Cardiac septum (tissue), 1 donor: ENCODE measurements around the gene POLR2L. TPM values are rescaled to one million over a fixed set of nuclear protein-coding genes. Genes with fewer than 3 reads are reported as not detected.

Source experiments
- DNase-seq: peaks from one replicate; pipeline ENCODE4 v3.0.0-alpha.2; 2020; ENCODE audit warnings: low spot score
- intact Hi-C: fragments of 100-400 bp; cut with DNase I; formaldehyde crosslinking; loops from one replicate; pipeline ENCODE4 v1.14.0; 2022
- total RNA-seq: library from RNA; stranded (reverse); fragmentation: NEBNext Ultra II Directional; extraction: Animal tissue kit (Norgen Biotek cat#: 25700); gene quantifications from one replicate; pipeline ENCODE4 v1.2.1, GENCODE V29; 2021
- donor health status: DM: no; HTN: no; CAD: no.

Gene POLR2L
- total RNA-seq, 1 donor from 2014 or later, result 202 TPM

GRCh38 chr11:831118-831864 lies 11.0 kb downstream of the POLR2L start:
- DNase-seq, result no peak
- intact Hi-C loops, result no loop called here

DNA sequence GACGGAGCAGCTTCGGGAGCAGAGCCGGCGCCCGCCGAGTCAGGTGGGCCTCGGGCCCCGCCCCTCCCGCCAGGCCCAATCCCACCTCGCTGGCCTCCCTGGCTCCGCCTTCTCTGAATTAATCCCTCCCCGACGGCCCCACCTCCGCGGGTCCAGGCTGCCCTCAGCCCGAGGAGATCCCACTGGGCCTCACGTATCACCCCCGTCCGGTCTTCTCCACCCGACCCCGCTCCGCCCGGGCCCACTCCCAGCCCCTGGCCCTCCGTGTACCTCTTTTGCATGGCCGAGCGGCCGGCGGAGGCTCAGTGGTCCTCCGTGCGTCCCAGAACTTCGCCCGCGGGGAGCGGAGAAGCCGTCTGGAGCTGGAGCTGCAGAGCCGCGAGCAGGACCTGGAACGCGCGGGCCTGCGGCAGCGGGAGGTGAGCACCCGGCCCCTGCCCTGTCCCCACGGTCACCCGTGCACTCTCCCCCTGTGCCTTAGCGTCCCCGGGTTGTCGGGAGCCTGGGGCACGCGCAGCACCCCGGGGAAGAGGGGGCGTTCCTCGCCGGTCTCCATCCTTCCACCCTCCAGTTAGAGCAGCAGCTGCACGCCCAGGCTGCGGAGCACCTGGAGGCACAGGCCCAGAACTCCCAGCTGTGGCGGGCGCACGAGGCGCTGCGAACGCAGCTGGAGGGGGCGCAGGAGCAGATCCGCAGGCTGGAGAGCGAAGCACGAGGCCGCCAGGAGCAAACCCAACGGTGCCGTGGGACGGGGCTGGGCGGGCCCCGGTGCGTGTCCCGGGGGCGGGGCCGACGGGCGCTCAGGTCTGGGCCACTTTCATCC lies 11.8 kb downstream of the POLR2L start:
- intact Hi-C loops, result no loop called here
- peak; percentile 84 for DNase-seq

- DNase-seq, result no peak
These were observed 12.5 kb downstream of the POLR2L start for GRCh38 chr11:829847-830294.

DNA sequence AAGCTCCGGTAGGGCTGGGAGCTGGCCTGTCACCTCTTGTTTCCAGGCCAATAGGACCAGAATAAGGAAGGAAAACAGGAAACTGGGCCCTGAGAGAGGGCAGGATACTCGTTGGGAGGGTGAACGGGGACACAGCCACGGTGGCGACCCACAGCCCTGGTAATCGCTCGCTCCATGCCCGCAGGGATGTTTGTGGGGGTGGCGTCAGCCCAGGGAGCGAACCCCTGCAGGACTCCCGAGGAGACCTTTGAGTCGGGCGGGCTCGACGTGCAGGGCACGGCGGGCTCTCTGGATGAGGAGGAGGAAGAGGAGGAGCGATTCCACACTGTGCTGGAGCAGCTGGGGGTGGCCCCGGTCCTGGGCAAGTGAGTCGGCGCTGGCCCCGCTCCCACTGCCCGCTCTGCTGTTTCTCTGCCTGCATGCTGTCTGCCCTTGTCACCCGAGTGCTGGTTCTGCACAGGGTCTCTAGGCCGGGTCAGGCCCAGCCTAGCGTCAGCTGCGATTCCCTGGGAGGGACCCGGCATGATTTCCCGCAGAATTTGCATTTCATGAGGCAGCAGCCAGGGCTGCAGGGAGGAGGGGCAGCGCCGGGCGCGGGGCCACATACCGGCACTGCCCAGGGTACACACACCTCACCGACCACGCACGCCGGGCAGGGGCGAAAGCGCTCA lies 13.0 kb downstream of the POLR2L start:
- peak; percentile 83 for DNase-seq
- intact Hi-C loops, result no loop called here

More at GRCh38 chr11:829847-830294, 12.5 kb downstream of the POLR2L start:
- intact Hi-C loops, result no loop called here

DNA sequence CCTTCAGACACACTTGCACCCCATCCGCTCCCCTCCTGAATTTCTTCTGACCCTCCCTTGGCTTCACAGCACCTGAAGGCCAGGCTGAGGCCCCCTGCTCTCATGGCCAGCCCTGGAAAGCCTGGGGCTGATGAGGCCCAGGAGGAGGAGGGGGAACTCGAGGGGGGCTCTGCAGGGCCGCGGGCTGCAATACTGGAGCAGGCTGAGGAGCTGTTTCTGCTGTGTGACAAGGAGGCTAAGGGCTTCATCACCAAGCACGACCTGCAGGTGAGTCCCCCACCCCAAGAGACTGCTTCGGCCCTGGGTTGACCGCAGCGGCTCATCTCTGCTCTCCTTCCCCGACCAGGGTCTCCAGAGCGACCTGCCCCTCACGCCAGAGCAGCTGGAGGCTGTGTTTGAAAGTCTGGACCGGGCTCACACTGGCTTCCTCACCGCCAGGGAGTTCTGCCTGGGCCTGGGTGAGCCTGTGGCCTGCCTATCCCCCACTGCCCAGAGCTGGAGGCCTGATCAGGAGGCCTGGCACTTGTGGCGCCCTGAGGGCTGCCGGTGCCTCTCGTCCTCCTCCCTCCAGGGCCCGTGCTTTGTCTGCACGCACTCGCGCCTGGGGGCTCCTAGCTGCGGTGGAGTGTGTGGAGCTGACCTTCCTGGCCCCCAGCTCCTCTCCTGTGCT lies 13.7 kb downstream of the POLR2L start:
- intact Hi-C loops, result no loop called here
- no peak for DNase-seq

GRCh38 chr11:827897-828192 lies 14.5 kb downstream of the POLR2L start, which contains the start of gene CRACR2B:
CRACR2B (plus strand) TSS chr11:827919; CDS start chr11:828608, 689 bp downstream.
- no peak for DNase-seq

GRCh38 chr11:827146-827896 lies 15.0 kb downstream of the POLR2L start:
- intact Hi-C loops, result no loop called here
- no peak for DNase-seq

More at GRCh38 chr11:827897-828192, 14.5 kb downstream of the POLR2L start, which contains the start of gene CRACR2B:
- intact Hi-C loops, result no loop called here

GRCh38 chr11:826836-827145 lies 15.5 kb downstream of the POLR2L start:
- intact Hi-C loops, result no loop called here
- DNase-seq, result no peak

DNA sequence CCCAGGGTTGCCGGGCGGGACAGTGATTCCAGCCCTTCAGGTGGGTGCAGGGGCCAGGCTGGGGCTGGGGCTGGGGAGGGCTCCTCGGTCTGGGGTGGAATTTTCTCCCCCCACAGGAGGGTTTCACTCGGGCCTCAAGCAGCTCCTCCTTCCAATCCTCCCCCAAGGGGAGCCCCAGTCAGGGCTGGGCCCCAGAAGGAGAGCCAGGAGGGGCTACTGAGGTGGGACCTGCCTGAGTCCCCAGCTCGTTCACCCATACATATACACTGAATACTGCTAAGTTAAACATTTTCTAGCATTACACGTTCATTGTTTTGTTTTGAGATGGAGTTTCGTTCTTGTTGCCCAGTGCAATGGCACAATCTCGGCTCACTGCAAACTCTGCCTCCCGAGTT lies 16.1 kb downstream of the POLR2L start:
- no peak for DNase-seq
- intact Hi-C loops, result no loop called here

DNA sequence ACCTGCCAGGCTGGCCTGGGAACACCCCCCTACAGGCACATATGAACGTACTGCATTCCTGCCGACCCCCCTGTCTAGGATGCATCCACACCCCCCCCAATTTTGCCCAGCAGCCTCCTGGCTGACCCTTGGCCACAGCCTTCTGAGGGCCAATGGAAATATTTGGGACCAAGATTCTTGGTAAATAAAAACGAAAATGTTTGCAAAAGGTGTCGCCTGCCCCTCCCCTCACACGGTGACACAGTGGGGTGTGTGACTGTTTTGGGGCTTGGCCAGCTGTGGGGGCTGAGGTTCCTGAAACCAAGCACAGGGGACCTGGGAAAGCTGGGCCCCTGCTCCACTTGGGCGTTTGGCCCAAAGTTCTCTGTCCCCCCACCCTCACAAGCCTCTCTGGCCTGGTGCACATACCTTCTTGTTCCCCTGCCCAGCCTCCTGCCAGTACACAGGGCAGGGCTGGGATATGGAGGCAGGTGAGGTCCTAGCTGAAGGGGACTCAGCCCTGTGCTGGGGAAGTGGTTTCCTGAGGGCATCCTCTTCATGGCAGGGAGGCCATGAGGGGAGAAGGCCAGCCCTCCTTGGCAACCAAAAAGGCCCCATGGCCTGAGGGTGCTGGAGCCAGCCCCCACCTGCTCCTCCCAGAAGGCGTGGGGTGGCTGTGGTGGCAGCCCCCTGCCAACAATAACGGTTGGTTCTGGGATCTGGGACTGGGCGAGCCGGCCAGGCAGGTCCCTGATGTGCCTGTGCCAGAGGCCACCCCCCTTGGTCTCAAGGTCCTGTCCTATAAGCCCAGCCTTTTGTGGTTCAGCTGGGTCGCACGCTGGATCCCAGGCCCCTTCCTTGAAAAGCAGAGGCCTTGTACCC lies 16.7 kb downstream of the POLR2L start:
- DNase-seq, result no peak
- intact Hi-C loops, result no loop called here

- intact Hi-C loops, result no loop called here
- no peak for DNase-seq
These were observed 17.4 kb downstream of the POLR2L start for GRCh38 chr11:824942-825341.

DNA sequence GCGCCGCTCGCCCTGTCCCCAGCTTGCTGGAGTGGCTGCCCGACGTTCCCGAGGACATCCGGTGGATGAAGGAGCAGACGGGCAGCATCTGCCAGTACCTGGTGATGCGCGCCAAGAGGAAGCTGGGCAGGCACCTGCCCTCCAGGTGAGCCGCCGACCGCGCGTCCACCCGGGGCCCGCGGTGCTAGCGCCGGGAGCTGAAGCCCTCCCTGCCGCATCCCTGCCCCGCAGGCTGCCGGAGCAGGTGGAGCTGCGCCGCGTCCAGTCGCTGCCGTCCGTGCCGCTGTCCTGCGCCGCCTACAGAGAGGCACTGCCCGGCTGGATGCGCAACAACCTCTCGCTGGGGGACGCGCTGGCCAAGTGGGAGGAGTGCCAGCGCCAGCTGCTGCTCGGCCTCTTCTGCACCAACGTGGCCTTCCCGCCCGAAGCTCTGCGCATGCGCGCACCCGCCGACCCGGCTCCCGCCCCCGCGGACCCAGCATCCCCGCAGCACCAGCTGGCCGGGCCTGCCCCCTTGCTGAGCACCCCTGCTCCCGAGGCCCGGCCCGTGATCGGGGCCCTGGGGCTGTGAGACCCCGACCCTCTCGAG lies 17.9 kb downstream of the POLR2L start:
- DNase-seq, result no peak
- intact Hi-C loops, result no loop called here

- intact Hi-C loops, result no loop called here
- DNase-seq, result no peak
These were observed 18.7 kb downstream of the POLR2L start for GRCh38 chr11:823441-824291.

DNA sequence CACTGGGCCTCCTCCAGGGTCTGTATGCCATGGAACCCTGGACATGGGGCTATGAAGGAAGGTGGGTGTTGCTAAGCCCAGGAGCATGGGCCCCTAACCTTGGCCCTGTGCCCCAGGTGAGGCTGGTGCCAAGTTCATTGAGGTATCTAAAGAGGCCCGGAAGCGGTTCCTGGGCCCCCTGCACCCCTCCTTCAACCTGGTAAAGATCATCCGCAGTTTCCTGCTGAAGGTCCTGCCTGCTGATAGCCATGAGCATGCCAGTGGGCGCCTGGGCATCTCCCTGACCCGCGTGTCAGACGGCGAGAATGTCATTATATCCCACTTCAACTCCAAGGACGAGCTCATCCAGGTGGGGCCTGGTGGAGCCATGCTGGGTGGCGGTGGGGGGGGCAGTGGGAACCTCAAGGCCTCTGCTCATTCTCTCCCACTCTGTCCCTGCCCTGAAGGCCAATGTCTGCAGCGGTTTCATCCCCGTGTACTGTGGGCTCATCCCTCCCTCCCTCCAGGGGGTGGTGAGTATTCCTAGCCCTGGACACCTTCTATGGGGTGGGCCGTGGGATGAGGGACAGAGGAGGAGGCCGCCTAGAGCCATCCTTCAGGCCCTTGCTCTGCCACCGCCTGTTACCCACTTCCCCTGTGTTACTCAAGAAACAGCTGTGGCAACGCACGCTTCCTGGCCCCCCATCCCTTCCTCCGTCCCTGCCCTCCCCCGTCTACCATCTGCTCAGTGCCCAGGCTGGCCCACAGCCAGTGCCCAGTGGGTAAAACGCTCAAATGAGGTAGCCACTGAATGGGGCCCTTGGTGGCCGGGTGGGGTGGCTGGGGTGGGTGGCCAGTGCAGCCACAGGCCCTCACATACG lies 20.6 kb downstream of the POLR2L start:
- intact Hi-C loops, result no loop called here
- peak; percentile 84 for DNase-seq

- peak; percentile 94 for DNase-seq
- intact Hi-C loops, result no loop called here
These were observed 21.4 kb downstream of the POLR2L start for GRCh38 chr11:820655-821511.
